Peyer's patch (tissue), 4 donors: ENCODE results near the gene CD300H.

ENCODE experiments used
- CTCF ChIP-seq, 6 experiments: fragments of 450-650 bp in 4 of 6; fragments of 200-600 bp in 2 of 6; sonication (generic) in 1 of 6; IDR thresholded peaks; one replicate each; pipeline ENCODE4 v1.5.1; 2017 to 2019; ENCODE audit warnings: antibody characterized with exemption in 6 of 6, mild to moderate bottlenecking in 3 of 6, moderate library complexity in 1 of 6
- POLR2A ChIP-seq, 2 donors: fragments of 450-650 bp; IDR thresholded peaks; one replicate each; pipeline ENCODE4 v1.5.1; 2017; ENCODE audit warnings: antibody characterized with exemption in 2 of 2, mild to moderate bottlenecking in 2 of 2, moderate library complexity in 2 of 2

GRCh38 chr17:74550602-74551001, 16.7 kb downstream of the CD300H start:
- TF ChIP-seq CTCF (IDR thresholded peaks at IDR 0.05) (no peak), POLR2A (IDR thresholded peaks at IDR 0.05) (no peak)
